Measurements from ENCODE around the gene TTPAL. TPM values are rescaled to one million over a fixed set of nuclear protein-coding genes. Genes with fewer than 3 reads are reported as not detected.

TTPAL gene
- total RNA-seq, 4 donors from 2014 or later, result 9.2 to 21.8 (median 13.8) TPM

- ATAC-seq, result no peak
- 34 to 66% methylated on average over 2 to 11 of the region's 12 CpGs for WGBS, 2 donors (ENCODE audit: low coverage in 1 of 2)
- TF ChIP-seq EP300 (IDR thresholded peaks at IDR 0.05) (no peak), POLR2AphosphoS5 (IDR thresholded peaks at IDR 0.05) (no peak)
- no peaks in the 10 kb centered on the region for H3K4me1 ChIP-seq
- H3K9me3 ChIP-seq, result no peaks in the 10 kb centered on the region
- H3K36me3 ChIP-seq, result no peaks in the 10 kb centered on the region
- peaks cover 41% of the 10 kb centered on the region for H3K27me3 ChIP-seq
- no peak overlapping the region for H3K27ac ChIP-seq
- no peak overlapping the region for H3K4me3 ChIP-seq
These were observed 39.9 kb upstream of the TTPAL start for GRCh38 chr20:44435630-44436335.

GRCh38 chr20:44436393-44436792, 39.3 kb upstream of the TTPAL start:
- WGBS, 2 donors (ENCODE audit: low coverage in 1 of 2), result 58 to 64% methylated on average over 7 to 10 of the region's 12 CpGs
- Histone ChIP-seq H3K27me3 (peaks cover 35% of the 10 kb centered on the region), H3K9me3 (no peaks in the 10 kb centered on the region), H3K4me3 (no peak overlapping the region), H3K27ac (no peak overlapping the region), H3K36me3 (no peaks in the 10 kb centered on the region), H3K4me1 (no peaks in the 10 kb centered on the region)
- no peak for ATAC-seq
- TF ChIP-seq, protein P1, sequence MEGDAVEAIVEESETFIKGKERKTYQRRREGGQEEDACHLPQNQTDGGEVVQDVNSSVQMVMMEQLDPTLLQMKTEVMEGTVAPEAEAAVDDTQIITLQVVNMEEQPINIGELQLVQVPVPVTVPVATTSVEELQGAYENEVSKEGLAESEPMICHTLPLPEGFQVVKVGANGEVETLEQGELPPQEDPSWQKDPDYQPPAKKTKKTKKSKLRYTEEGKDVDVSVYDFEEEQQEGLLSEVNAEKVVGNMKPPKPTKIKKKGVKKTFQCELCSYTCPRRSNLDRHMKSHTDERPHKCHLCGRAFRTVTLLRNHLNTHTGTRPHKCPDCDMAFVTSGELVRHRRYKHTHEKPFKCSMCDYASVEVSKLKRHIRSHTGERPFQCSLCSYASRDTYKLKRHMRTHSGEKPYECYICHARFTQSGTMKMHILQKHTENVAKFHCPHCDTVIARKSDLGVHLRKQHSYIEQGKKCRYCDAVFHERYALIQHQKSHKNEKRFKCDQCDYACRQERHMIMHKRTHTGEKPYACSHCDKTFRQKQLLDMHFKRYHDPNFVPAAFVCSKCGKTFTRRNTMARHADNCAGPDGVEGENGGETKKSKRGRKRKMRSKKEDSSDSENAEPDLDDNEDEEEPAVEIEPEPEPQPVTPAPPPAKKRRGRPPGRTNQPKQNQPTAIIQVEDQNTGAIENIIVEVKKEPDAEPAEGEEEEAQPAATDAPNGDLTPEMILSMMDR (IDR thresholded peaks at IDR 0.05), result no peak
- TF ChIP-seq POLR2A (IDR thresholded peaks at IDR 0.05) (no peak), EP300 (IDR thresholded peaks at IDR 0.05) (no peak), POLR2AphosphoS5 (IDR thresholded peaks at IDR 0.05) (no peak)

- H3K36me3 ChIP-seq, result no peaks in the 10 kb centered on the region
- no peaks in the 10 kb centered on the region for H3K4me1 ChIP-seq
- H3K27me3 ChIP-seq, result peaks cover 29% of the 10 kb centered on the region
- H3K4me3 ChIP-seq, result no peak overlapping the region
- no peak overlapping the region for H3K27ac ChIP-seq
- H3K9me3 ChIP-seq, result no peaks in the 10 kb centered on the region
- 87 to 94% methylated on average over 5 of the region's 5 CpGs for WGBS, 2 donors (ENCODE audit: low coverage in 1 of 2)
- TF ChIP-seq EP300 (IDR thresholded peaks at IDR 0.05), result no peak
- TF ChIP-seq POLR2A (IDR thresholded peaks at IDR 0.05), result no peak
- TF ChIP-seq, protein P1 (IDR thresholded peaks at IDR 0.05), result no peak
- no peak for TF ChIP-seq POLR2AphosphoS5 (IDR thresholded peaks at IDR 0.05)
- no peak for ATAC-seq
These were observed 38.2 kb upstream of the TTPAL start for GRCh38 chr20:44437497-44437896.

- H3K9me3 ChIP-seq, result no peaks in the 10 kb centered on the region
- H3K4me3 ChIP-seq, result no peak overlapping the region
- no peak for TF ChIP-seq EP300 (IDR thresholded peaks at IDR 0.05)
- TF ChIP-seq POLR2A (IDR thresholded peaks at IDR 0.05), result no peak
- TF ChIP-seq, protein P1 (IDR thresholded peaks at IDR 0.05), result no peak
- TF ChIP-seq POLR2AphosphoS5 (IDR thresholded peaks at IDR 0.05), result no peak
- H3K4me1 ChIP-seq, result no peaks in the 10 kb centered on the region
- ATAC-seq, result no peak
- H3K27me3 ChIP-seq, result peaks cover 26% of the 10 kb centered on the region
- no peaks in the 10 kb centered on the region for H3K36me3 ChIP-seq
- H3K27ac ChIP-seq, result no peak overlapping the region
- WGBS, 2 donors (ENCODE audit: low coverage in 1 of 2), result 80 to 93% methylated on average over 2 to 4 of the region's 4 CpGs
These were observed 36.9 kb upstream of the TTPAL start for GRCh38 chr20:44438782-44439181.

GRCh38 chr20:44439318-44439717, 36.4 kb upstream of the TTPAL start:
- 59% methylated on average over 2 of the region's 2 CpGs; no CpG with 5 or more reads in 1 of the 2 donors for WGBS, 2 donors (ENCODE audit: low coverage in 1 of 2)
- Histone ChIP-seq H3K36me3 (no peaks in the 10 kb centered on the region), H3K4me1 (no peaks in the 10 kb centered on the region)

More at GRCh38 chr20:44439318-44439717, 36.4 kb upstream of the TTPAL start:
- Histone ChIP-seq H3K27ac (no peak overlapping the region), H3K9me3 (no peaks in the 10 kb centered on the region), H3K4me3 (no peak overlapping the region), H3K27me3 (peaks cover 21% of the 10 kb centered on the region)
- no peak for ATAC-seq
- TF ChIP-seq, protein P1 (IDR thresholded peaks at IDR 0.05), result no peak
- TF ChIP-seq POLR2AphosphoS5 (IDR thresholded peaks at IDR 0.05) (no peak), EP300 (IDR thresholded peaks at IDR 0.05) (no peak)

Measured in gastroesophageal sphincter (tissue), 4 donors.